GM10266 (cell line): ENCODE data around the gene NR1H4.

Source experiments
- DNase-seq: peaks from one replicate; pipeline ENCODE4 v3.0.0; 2012; ENCODE audit errors: extremely low spot score
- CTCF ChIP-seq: IDR thresholded peaks from 2 replicates; pipeline ENCODE4 v1.5.1; 2012; ENCODE audit warnings: mild to moderate bottlenecking, low read depth; ENCODE audit not compliant: control insufficient read depth, insufficient read depth; ENCODE audit errors: missing control alignments

NR1H4 gene

GRCh38 chr12:100508751-100509150 lies 35.1 kb downstream of the NR1H4 start:
- no peak for TF ChIP-seq CTCF
- DNase-seq, result no peak

- TF ChIP-seq CTCF, result no peak
- DNase-seq, result no peak
These were observed 39.0 kb downstream of the NR1H4 start for GRCh38 chr12:100512692-100513091.

- no peak for TF ChIP-seq CTCF
- DNase-seq, result no peak
These were observed 42.3 kb downstream of the NR1H4 start for GRCh38 chr12:100515968-100516367.

- DNase-seq, result no peak
- no peak for TF ChIP-seq CTCF
These were observed 44.7 kb downstream of the NR1H4 start for GRCh38 chr12:100518376-100518775.

- no peak for DNase-seq
These were observed 46.5 kb downstream of the NR1H4 start for GRCh38 chr12:100520048-100520769.

GRCh38 chr12:100521958-100522357 lies 48.3 kb downstream of the NR1H4 start:
- TF ChIP-seq CTCF, result no peak

More at GRCh38 chr12:100520048-100520769, 46.5 kb downstream of the NR1H4 start:
- TF ChIP-seq CTCF, result no peak

GRCh38 chr12:100528034-100528433 lies 54.4 kb downstream of the NR1H4 start:
- TF ChIP-seq CTCF, result no peak
- no peak for DNase-seq

More at GRCh38 chr12:100521958-100522357, 48.3 kb downstream of the NR1H4 start:
- DNase-seq, result no peak
